HFFc6 (cell line): ENCODE data around the gene FNIP1. TPM values are rescaled to one million over a fixed set of nuclear protein-coding genes. Genes with fewer than 3 reads are reported as not detected.
A peak's percentile ranks its signal among the peaks of the same experiment; 100 is the strongest.

Source experiments
- DNase-seq: peaks from one replicate; pipeline ENCODE4 v3.0.0-alpha.2; 2018
- H3K27ac Mint-ChIP-seq: 2 replicates; pipeline ENCODE4 v1.8.0; 2020; ENCODE audit warnings: mild to moderate bottlenecking, mixed read lengths
- H3K27me3 Mint-ChIP-seq: 2 replicates; pipeline ENCODE4 v1.8.0; 2021; ENCODE audit warnings: mild to moderate bottlenecking, moderate library complexity, mixed read lengths; ENCODE audit not compliant: insufficient read depth
- H3K36me3 Mint-ChIP-seq: 2 replicates; pipeline ENCODE4 v1.8.0; 2021; ENCODE audit warnings: low read depth, mixed read lengths
- H3K4me1 Mint-ChIP-seq: 2 replicates; pipeline ENCODE4 v1.8.0; 2020; ENCODE audit warnings: low read depth, mixed read lengths
- H3K4me3 Mint-ChIP-seq: 2 replicates; pipeline ENCODE4 v1.8.0; 2020; ENCODE audit warnings: mild to moderate bottlenecking, moderate library complexity, mixed read lengths
- H3K9me3 Mint-ChIP-seq: 2 replicates; pipeline ENCODE4 v1.8.0; 2020; ENCODE audit warnings: mild to moderate bottlenecking, mixed read lengths
- total RNA-seq, 6 experiments: library from RNA; stranded (reverse); fragmentation: NEBNext Ultra II Directional; extraction: Animal tissue kit (Norgen Biotek cat#: 25700); gene quantifications; 2 replicates in 1 of 6; 3 replicates in 5 of 6; pipeline ENCODE4 v1.2.3, GENCODE V29; 2021
- TF ChIP-seq, protein P1 (sequence below): fragments of 200-600 bp; sonication (generic); IDR thresholded peaks from 2 replicates; pipeline ENCODE4 v1.5.0; 2021; ENCODE audit warnings: antibody characterized with exemption, mild to moderate bottlenecking

Gene FNIP1
- total RNA-seq, 6 experiments from 2014 or later: 19.9 to 24.8 (median 22.1) TPM

DNA sequence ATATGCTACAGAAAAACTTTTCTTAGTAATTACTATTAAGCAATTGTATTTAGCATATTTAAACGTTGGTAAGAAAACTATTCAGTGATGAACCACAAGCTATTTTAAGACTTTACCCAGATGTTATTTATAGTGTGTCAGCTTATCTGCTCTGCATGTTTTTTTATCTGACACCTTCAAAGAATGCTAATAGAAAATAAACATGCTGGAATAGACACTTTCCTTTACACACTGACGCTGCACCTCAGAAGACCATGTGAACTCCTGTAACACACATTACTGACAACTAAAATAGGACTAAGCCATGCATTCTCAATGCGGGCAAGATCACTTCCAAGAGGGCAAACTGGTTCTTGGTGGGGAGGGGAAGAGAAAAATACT, 38.3 kb downstream of the FNIP1 start:
- H3K36me3 Mint-ChIP-seq: peaks cover 13% of the 10 kb centered on the region; the same call in 1 of the 2 replicates
- no peaks in the 10 kb centered on the region for H3K27me3 Mint-ChIP-seq
- H3K4me3 Mint-ChIP-seq: no peak overlapping the region
- no peaks in the 10 kb centered on the region for H3K9me3 Mint-ChIP-seq
- DNase-seq: no peak
- H3K4me1 Mint-ChIP-seq: peaks cover 16% of the 10 kb centered on the region
- TF ChIP-seq, protein P1, sequence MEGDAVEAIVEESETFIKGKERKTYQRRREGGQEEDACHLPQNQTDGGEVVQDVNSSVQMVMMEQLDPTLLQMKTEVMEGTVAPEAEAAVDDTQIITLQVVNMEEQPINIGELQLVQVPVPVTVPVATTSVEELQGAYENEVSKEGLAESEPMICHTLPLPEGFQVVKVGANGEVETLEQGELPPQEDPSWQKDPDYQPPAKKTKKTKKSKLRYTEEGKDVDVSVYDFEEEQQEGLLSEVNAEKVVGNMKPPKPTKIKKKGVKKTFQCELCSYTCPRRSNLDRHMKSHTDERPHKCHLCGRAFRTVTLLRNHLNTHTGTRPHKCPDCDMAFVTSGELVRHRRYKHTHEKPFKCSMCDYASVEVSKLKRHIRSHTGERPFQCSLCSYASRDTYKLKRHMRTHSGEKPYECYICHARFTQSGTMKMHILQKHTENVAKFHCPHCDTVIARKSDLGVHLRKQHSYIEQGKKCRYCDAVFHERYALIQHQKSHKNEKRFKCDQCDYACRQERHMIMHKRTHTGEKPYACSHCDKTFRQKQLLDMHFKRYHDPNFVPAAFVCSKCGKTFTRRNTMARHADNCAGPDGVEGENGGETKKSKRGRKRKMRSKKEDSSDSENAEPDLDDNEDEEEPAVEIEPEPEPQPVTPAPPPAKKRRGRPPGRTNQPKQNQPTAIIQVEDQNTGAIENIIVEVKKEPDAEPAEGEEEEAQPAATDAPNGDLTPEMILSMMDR: no peak
- H3K27ac Mint-ChIP-seq: no peak overlapping the region

DNA sequence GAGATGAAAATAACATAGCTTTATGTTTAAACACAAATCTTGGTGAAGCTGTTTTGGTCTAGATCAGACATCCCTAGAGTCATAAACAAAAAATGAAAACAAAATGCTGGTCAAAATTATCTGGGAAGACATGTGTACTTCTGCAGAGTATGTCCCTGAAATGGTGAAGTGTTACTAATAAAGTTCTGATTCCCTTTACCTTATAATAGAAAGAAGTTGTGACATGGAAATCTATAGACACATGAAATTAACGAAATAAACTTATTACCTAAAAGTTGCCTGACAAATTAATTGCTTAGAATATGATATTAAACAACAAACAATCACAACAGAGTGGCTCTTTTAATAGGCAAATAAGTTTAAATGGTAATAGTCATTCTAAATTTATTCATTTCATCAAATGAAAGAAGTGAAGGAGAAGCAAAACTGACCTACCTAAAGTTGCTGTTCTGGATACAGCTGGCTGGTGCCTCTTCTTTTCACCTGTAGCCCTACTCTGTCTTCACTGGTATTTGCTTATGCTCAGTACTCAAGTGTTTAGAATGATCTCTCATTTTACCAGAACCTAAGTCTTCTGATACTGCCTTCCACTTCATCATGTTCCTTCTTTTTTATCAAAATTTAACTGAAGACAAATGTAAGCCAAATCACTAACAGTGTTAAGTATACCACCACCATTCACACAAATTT, 38.8 kb downstream of the FNIP1 start:
- TF ChIP-seq, protein P1: no peak
- Mint-ChIP-seq H3K4me1 (peaks cover 17% of the 10 kb centered on the region), H3K27ac (no peak overlapping the region), H3K4me3 (no peak overlapping the region), H3K36me3 (peaks cover 9% of the 10 kb centered on the region; the same call in 1 of the 2 replicates), H3K27me3 (no peaks in the 10 kb centered on the region), H3K9me3 (no peaks in the 10 kb centered on the region)
- no peak for DNase-seq

DNA sequence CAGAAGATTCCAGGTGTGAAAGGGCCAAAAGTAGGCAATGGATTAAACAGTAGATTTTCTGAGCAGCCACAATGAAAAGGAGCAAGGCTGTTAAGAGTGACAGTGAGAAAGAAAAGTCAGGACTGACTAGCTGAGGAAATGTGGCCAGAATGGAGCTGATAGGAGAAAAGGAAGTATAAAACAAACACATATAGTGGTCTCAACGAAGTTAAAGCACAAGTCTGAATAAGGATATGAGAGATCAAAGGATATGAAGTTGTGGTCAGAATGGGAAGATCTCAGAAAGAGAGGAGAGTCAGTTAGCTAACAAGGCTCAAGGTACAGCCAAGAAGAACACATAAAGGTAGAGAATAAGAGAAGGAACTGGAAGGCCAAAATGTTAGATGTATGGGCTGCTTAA, 39.9 kb downstream of the FNIP1 start:
- H3K36me3 Mint-ChIP-seq: 0 out of 2 replicates have a peak, but pooled peaks cover 5% of the 10 kb centered on the region
- no peaks in the 10 kb centered on the region for H3K9me3 Mint-ChIP-seq
- no peak overlapping the region for H3K27ac Mint-ChIP-seq
- no peak overlapping the region for H3K4me3 Mint-ChIP-seq
- DNase-seq: no peak
- TF ChIP-seq, protein P1: no peak
- H3K27me3 Mint-ChIP-seq: no peaks in the 10 kb centered on the region
- peaks cover 14% of the 10 kb centered on the region for H3K4me1 Mint-ChIP-seq

DNA sequence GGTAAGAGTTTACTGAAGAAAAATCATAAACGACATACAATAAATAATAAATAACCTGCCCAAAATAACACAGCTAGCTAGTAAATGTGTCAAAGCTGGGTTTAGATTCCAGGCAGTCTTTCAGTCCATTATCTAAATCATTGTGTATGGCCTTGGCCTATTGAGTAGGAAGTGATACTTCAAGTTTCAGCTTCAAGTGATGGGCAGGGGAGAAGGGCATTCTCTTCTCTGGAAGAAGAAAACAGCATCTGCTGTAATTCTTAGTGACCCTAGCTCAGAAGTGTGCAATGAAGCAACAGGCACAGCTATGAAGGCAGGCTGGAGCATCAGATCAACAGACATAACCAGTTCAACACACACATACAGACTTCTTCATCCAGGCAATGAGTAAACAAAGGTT, 42.5 kb downstream of the FNIP1 start:
- no peak overlapping the region for H3K27ac Mint-ChIP-seq
- peaks cover 20% of the 10 kb centered on the region for H3K36me3 Mint-ChIP-seq
- H3K4me3 Mint-ChIP-seq: no peak overlapping the region
- peaks cover 36% of the 10 kb centered on the region for H3K4me1 Mint-ChIP-seq
- H3K27me3 Mint-ChIP-seq: no peaks in the 10 kb centered on the region
- TF ChIP-seq, protein P1: no peak
- DNase-seq: no peak
- no peaks in the 10 kb centered on the region for H3K9me3 Mint-ChIP-seq

DNA sequence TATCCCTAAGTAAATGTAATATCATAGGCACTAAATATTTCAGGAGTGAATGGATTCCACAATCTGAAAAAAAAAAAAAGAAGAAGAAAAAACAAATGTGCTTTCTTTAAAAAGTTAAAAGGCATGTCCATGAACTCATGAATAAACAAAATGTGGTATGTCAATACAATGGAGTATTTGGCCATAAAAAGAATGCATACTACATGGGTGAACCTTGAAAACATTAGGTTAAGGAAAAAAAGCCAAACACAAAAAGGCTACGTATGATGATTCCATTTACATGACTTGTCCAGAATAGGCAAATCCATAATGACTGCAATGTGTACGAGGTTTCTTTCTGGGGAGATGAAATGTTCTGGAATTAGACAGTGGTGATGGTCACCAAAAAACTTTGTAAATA, 45.3 kb downstream of the FNIP1 start:
- peaks cover 58% of the 10 kb centered on the region for H3K4me1 Mint-ChIP-seq
- no peak overlapping the region for H3K4me3 Mint-ChIP-seq
- H3K9me3 Mint-ChIP-seq: no peaks in the 10 kb centered on the region
- peak overlapping the region; percentile 66; the same call in 1 of the 2 replicates for H3K27ac Mint-ChIP-seq
- TF ChIP-seq, protein P1: no peak
- peaks cover 23% of the 10 kb centered on the region for H3K36me3 Mint-ChIP-seq
- H3K27me3 Mint-ChIP-seq: no peaks in the 10 kb centered on the region
- no peak for DNase-seq
